Muscle of leg (tissue), 11 donors: Measurements from ENCODE around the gene BAIAP2. TPM values are rescaled to one million over a fixed set of nuclear protein-coding genes. Genes with fewer than 3 reads are reported as not detected.
A peak's percentile ranks its signal among the peaks of the same experiment; 100 is the strongest.

Experiments used
- DNase-seq: peaks from one replicate; pipeline ENCODE4 v3.0.0; 2013
- H3K27ac ChIP-seq: one replicate; pipeline ENCODE4 v1.5.1; 2013; ENCODE audit warnings: mild to moderate bottlenecking, low read length, control low read depth
- H3K27me3 ChIP-seq: one replicate; pipeline ENCODE4 v1.6.1; 2013; ENCODE audit warnings: low read length; ENCODE audit not compliant: control insufficient read depth, insufficient read depth
- H3K36me3 ChIP-seq: one replicate; pipeline ENCODE4 v1.6.1; 2013; ENCODE audit warnings: low read length; ENCODE audit not compliant: control insufficient read depth, insufficient read depth
- H3K4me1 ChIP-seq: one replicate; pipeline ENCODE4 v1.6.1; 2013; ENCODE audit warnings: low read length; ENCODE audit not compliant: control insufficient read depth, insufficient read depth
- H3K4me3 ChIP-seq: one replicate; pipeline ENCODE4 v1.5.1; 2013; ENCODE audit warnings: low read length, control low read depth
- H3K9me3 ChIP-seq: replicated peaks from 2 replicates; pipeline ENCODE4 v1.6.1; 2013; ENCODE audit warnings: low read depth, low read length; ENCODE audit not compliant: control insufficient read depth
- WGBS: methylation state at CpG from one replicate; pipeline ENCODE4 v1.1.5; 2013; ENCODE audit warnings: missing lambda C conversion rate; ENCODE audit not compliant: insufficient coverage; 5-methylcytosine and 5-hydroxymethylcytosine counted together
- polyA plus RNA-seq, 8 donors: library from polyadenylated mRNA; unstranded; fragments of 120-200 nt; gene quantifications; one replicate each; pipeline versions ENCODE4 v1.2.1 to v1.2.3, GENCODE V29; 2013; ENCODE audit warnings: inconsistent platforms in 1 of 8, low replicate concordance in 1 of 8; ENCODE audit not compliant: insufficient read length in 8 of 8, insufficient read depth in 1 of 8
- total RNA-seq: library from RNA; stranded (reverse); fragments of 120-200 nt; gene quantifications from one replicate; pipeline ENCODE4 v1.2.4, GENCODE V29; 2013

BAIAP2 gene
- total and polyA plus RNA-seq, 9 donors, result 11.6 to 24.7 (median 17.1) TPM

- Histone ChIP-seq H3K36me3 (peaks cover 8% of the 10 kb centered on the region), H3K4me1 (peaks cover 58% of the 10 kb centered on the region), H3K27ac (peak overlapping the region; percentile 74), H3K9me3 (no peaks in the 10 kb centered on the region), H3K27me3 (no peaks in the 10 kb centered on the region), H3K4me3 (no peak overlapping the region)
- WGBS, result 55% methylated on average over 19 of the region's 31 CpGs
- no peak for DNase-seq
Measured at GRCh38 chr17:81052199-81052997, 17.4 kb downstream of the BAIAP2 start.

- Histone ChIP-seq H3K36me3 (peaks cover 9% of the 10 kb centered on the region), H3K4me1 (peaks cover 52% of the 10 kb centered on the region), H3K9me3 (no peaks in the 10 kb centered on the region), H3K4me3 (no peak overlapping the region), H3K27me3 (no peaks in the 10 kb centered on the region), H3K27ac (no peak overlapping the region)
- WGBS, result 81% methylated on average over 31 of the region's 42 CpGs
- DNase-seq, result no peak
Measured at GRCh38 chr17:81053041-81053970, 18.4 kb downstream of the BAIAP2 start.

- H3K27ac ChIP-seq, result no peak overlapping the region
- no peak overlapping the region for H3K4me3 ChIP-seq
- peaks cover 42% of the 10 kb centered on the region for H3K4me1 ChIP-seq
- 89% methylated on average over 6 of the region's 12 CpGs for WGBS
- H3K27me3 ChIP-seq, result no peaks in the 10 kb centered on the region
- no peaks in the 10 kb centered on the region for H3K9me3 ChIP-seq
- no peak for DNase-seq
- H3K36me3 ChIP-seq, result peaks cover 17% of the 10 kb centered on the region
Measured at GRCh38 chr17:81054308-81054707, 19.4 kb downstream of the BAIAP2 start.

GRCh38 chr17:81054881-81055370 lies 20.0 kb downstream of the BAIAP2 start:
- no peak overlapping the region for H3K27ac ChIP-seq
- H3K4me3 ChIP-seq, result no peak overlapping the region
- H3K36me3 ChIP-seq, result peaks cover 19% of the 10 kb centered on the region
- 94% methylated on average over 6 of the region's 17 CpGs for WGBS
- no peak for DNase-seq
- no peaks in the 10 kb centered on the region for H3K9me3 ChIP-seq
- peaks cover 36% of the 10 kb centered on the region for H3K4me1 ChIP-seq
- H3K27me3 ChIP-seq, result no peaks in the 10 kb centered on the region

- WGBS, result 84% methylated on average over 17 of the region's 19 CpGs
- DNase-seq, result no peak
- Histone ChIP-seq H3K27me3 (no peaks in the 10 kb centered on the region), H3K4me3 (no peak overlapping the region), H3K9me3 (no peaks in the 10 kb centered on the region), H3K4me1 (peaks cover 26% of the 10 kb centered on the region), H3K27ac (no peak overlapping the region), H3K36me3 (peaks cover 22% of the 10 kb centered on the region)
Measured at GRCh38 chr17:81056312-81056711, 21.4 kb downstream of the BAIAP2 start.

GRCh38 chr17:81057079-81057730 lies 22.3 kb downstream of the BAIAP2 start:
- 25% methylated on average over 6 of the region's 14 CpGs for WGBS
- Histone ChIP-seq H3K4me3 (no peak overlapping the region), H3K4me1 (peaks cover 19% of the 10 kb centered on the region), H3K36me3 (peaks cover 22% of the 10 kb centered on the region), H3K9me3 (no peaks in the 10 kb centered on the region), H3K27ac (peak overlapping the region; percentile 51), H3K27me3 (no peaks in the 10 kb centered on the region)
- DNase-seq, result no peak

GRCh38 chr17:81057777-81058176 lies 22.8 kb downstream of the BAIAP2 start:
- Histone ChIP-seq H3K9me3 (no peaks in the 10 kb centered on the region), H3K27ac (no peak overlapping the region), H3K27me3 (no peaks in the 10 kb centered on the region), H3K4me1 (peaks cover 14% of the 10 kb centered on the region), H3K4me3 (no peak overlapping the region), H3K36me3 (peaks cover 22% of the 10 kb centered on the region)
- 98% methylated on average over 3 of the region's 12 CpGs for WGBS
- DNase-seq, result no peak

GRCh38 chr17:81058263-81058871 lies 23.4 kb downstream of the BAIAP2 start:
- DNase-seq, result no peak
- 85% methylated on average over 22 of the region's 23 CpGs for WGBS
- Histone ChIP-seq H3K27me3 (no peaks in the 10 kb centered on the region), H3K27ac (no peak overlapping the region), H3K4me3 (no peak overlapping the region), H3K4me1 (peaks cover 14% of the 10 kb centered on the region), H3K9me3 (no peaks in the 10 kb centered on the region), H3K36me3 (peaks cover 22% of the 10 kb centered on the region)

GRCh38 chr17:81059026-81059425 lies 24.1 kb downstream of the BAIAP2 start:
- Histone ChIP-seq H3K4me1 (peaks cover 21% of the 10 kb centered on the region), H3K4me3 (no peak overlapping the region), H3K27me3 (no peaks in the 10 kb centered on the region), H3K36me3 (peaks cover 22% of the 10 kb centered on the region), H3K9me3 (no peaks in the 10 kb centered on the region), H3K27ac (no peak overlapping the region)
- 88% methylated on average over 12 of the region's 23 CpGs for WGBS
- no peak for DNase-seq
